GM19463 (cell line): ENCODE measurements around the gene MAB21L4.

Experiments used
- ATAC-seq: cut with Tn5 transposase; IDR thresholded peaks from one replicate; pipeline ENCODE4 v1.9.1; 2021; ENCODE audit warnings: mild to moderate bottlenecking, moderate library complexity; ENCODE audit not compliant: unreplicated experiment

Gene MAB21L4

GRCh38 chr2:240895656-240896388 lies at the start of gene MAB21L4:
Gene MAB21L4 (minus strand): TSS chr2:240896156. CDS start chr2:240895997, 159 bp downstream.
- no peak for ATAC-seq

GRCh38 chr2:240936106-240936505 lies 40.1 kb upstream of the MAB21L4 start:
- no peak for ATAC-seq

GRCh38 chr2:240935103-240935876 lies 39.3 kb upstream of the MAB21L4 start:
- no peak for ATAC-seq

- no peak for ATAC-seq
Measured at GRCh38 chr2:240934701-240935102, 38.7 kb upstream of the MAB21L4 start.

- ATAC-seq, result no peak
Measured at GRCh38 chr2:240933966-240934700, 38.2 kb upstream of the MAB21L4 start.

GRCh38 chr2:240933048-240933965 lies 37.4 kb upstream of the MAB21L4 start:
- ATAC-seq, result no peak

- no peak for ATAC-seq
Measured at GRCh38 chr2:240932724-240933047, 36.7 kb upstream of the MAB21L4 start.

GRCh38 chr2:240932001-240932723 lies 36.2 kb upstream of the MAB21L4 start:
- no peak for ATAC-seq

GRCh38 chr2:240931319-240931949 lies 35.5 kb upstream of the MAB21L4 start:
- ATAC-seq, result no peak

- ATAC-seq, result no peak
Measured at GRCh38 chr2:240930631-240931318, 34.8 kb upstream of the MAB21L4 start.

GRCh38 chr2:240930096-240930630 lies 34.2 kb upstream of the MAB21L4 start:
- ATAC-seq, result no peak

- ATAC-seq, result no peak
Measured at GRCh38 chr2:240929364-240930095, 33.6 kb upstream of the MAB21L4 start.

GRCh38 chr2:240928476-240929363 lies 32.8 kb upstream of the MAB21L4 start:
- ATAC-seq, result no peak

GRCh38 chr2:240927390-240927781 lies 31.4 kb upstream of the MAB21L4 start:
- ATAC-seq, result no peak

GRCh38 chr2:240926516-240927389 lies 30.8 kb upstream of the MAB21L4 start:
- no peak for ATAC-seq
